ENCODE data around the gene LSG1.

LSG1 gene

DNA sequence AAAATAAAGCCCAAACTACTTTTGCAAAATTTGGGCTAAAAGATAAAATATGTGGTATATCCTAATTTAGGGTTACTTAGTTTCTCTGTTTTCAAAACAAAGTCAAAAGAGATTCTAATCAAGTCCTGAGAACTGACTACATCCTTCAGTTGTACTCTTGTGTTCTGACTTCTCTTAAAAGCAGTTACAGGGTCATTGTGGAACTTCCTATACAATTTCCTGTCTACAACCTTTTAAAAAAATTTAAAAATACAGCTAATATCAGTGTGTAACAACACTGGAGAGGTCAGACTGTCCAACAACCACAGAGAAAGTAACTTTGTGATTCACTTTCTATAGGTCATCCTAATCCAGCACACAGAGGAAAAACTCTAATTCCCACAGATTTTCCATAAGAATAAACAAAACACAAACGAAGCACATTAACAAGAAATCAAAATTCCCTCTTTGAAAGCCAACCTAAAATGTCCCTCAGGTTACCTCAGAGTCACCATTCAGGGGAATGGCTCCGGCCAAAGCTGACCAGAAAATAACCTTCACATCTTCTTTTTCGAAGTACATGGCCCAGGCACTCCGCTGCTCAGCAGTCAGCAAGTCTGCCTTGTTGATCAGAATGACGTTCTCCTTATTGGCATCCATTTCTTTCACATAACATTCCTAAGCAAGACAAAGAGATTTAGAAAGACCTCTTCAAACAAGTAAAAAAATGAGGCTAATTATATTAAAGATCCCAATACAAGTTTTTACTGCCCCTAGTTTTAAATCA is 13.3 kb downstream of the LSG1 start:
- no peaks in the 10 kb centered on the region for H3K9me2 ChIP-seq (replicated peaks; ENCODE audit: low read depth, low read length)
- no peaks in the 10 kb centered on the region; the same call in 1 of the 2 replicates for H3F3A ChIP-seq (ENCODE audit: low read depth)
- H3K9me3 ChIP-seq (ENCODE audit: insufficient read depth, low read depth, low read length), result no peaks in the 10 kb centered on the region
- no peak for TF ChIP-seq CTCF (conservative IDR thresholded peaks at IDR 0.05; ENCODE audit: low read length)
- TF ChIP-seq EZH2phosphoT487 (IDR thresholded peaks at IDR 0.05; ENCODE audit: borderline replicate concordance), result no peak
- H3K4me2 ChIP-seq (ENCODE audit: low read depth, low read length, poor library complexity, severe bottlenecking), result peak overlapping the region; percentile 51
- no peaks in the 10 kb centered on the region for H4K20me1 ChIP-seq (ENCODE audit: insufficient read depth, low read length, poor library complexity, severe bottlenecking)
- H3K4me1 ChIP-seq (ENCODE audit: insufficient read depth, low read length, poor library complexity, severe bottlenecking), result peaks cover 59% of the 10 kb centered on the region
- H3K79me2 ChIP-seq (ENCODE audit: insufficient read depth, low read length), result peaks cover 44% of the 10 kb centered on the region; the same call in 1 of the 2 replicates
- peak overlapping the region; percentile 39 for H3K4me3 ChIP-seq (ENCODE audit: low read length, poor library complexity, severe bottlenecking)
- peak overlapping the region; percentile 51 for H3K9ac ChIP-seq (ENCODE audit: low read depth, low read length, poor library complexity, severe bottlenecking)
- H2AFZ ChIP-seq (ENCODE audit: low read length), result no peak overlapping the region
- peaks cover 39% of the 10 kb centered on the region for H3K36me3 ChIP-seq (ENCODE audit: insufficient read depth, low read length)
- H3K27me3 ChIP-seq (ENCODE audit: insufficient read depth, low read length, poor library complexity, severe bottlenecking), result no peaks in the 10 kb centered on the region

DNA sequence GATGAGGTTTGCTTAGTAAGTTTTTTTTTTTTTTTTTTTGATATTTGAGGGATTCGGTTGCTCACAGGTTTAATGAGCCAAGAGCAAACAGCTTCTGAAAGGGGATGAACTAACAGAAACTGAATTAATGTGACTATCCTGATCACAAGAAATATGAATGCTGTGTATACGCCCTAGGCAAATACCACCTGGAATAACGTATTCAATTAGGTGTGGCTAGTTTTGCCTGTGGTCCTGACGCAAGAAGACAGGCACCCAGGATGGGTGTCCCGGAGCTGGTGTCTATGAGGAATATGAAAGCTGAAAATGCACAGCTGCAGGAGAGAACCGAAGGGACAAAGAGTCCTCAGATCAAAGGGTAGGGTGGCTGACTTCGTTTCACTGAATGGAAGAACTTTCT is 14.6 kb downstream of the LSG1 start:
- H3K9me2 ChIP-seq (replicated peaks; ENCODE audit: low read depth, low read length), result no peaks in the 10 kb centered on the region
- H3K4me3 ChIP-seq (ENCODE audit: low read length, poor library complexity, severe bottlenecking), result no peak overlapping the region
- no peaks in the 10 kb centered on the region for H3K27me3 ChIP-seq (ENCODE audit: insufficient read depth, low read length, poor library complexity, severe bottlenecking)
- no peaks in the 10 kb centered on the region for H3K9me3 ChIP-seq (ENCODE audit: insufficient read depth, low read depth, low read length)
- peaks cover 54% of the 10 kb centered on the region for H3K4me1 ChIP-seq (ENCODE audit: insufficient read depth, low read length, poor library complexity, severe bottlenecking)
- peak overlapping the region; percentile 51 for H3K4me2 ChIP-seq (ENCODE audit: low read depth, low read length, poor library complexity, severe bottlenecking)
- no peak overlapping the region for H2AFZ ChIP-seq (ENCODE audit: low read length)
- peaks cover 40% of the 10 kb centered on the region; the same call in 1 of the 2 replicates for H3K79me2 ChIP-seq (ENCODE audit: insufficient read depth, low read length)
- H3K9ac ChIP-seq (ENCODE audit: low read depth, low read length, poor library complexity, severe bottlenecking), result peak overlapping the region; percentile 51
- TF ChIP-seq EZH2phosphoT487 (IDR thresholded peaks at IDR 0.05; ENCODE audit: borderline replicate concordance) (no peak), CTCF (conservative IDR thresholded peaks at IDR 0.05; ENCODE audit: low read length) (no peak)
- H4K20me1 ChIP-seq (ENCODE audit: insufficient read depth, low read length, poor library complexity, severe bottlenecking), result no peaks in the 10 kb centered on the region
- no peaks in the 10 kb centered on the region; the same call in 1 of the 2 replicates for H3F3A ChIP-seq (ENCODE audit: low read depth)
- H3K36me3 ChIP-seq (ENCODE audit: insufficient read depth, low read length), result peaks cover 44% of the 10 kb centered on the region

- no peaks in the 10 kb centered on the region for H4K20me1 ChIP-seq (ENCODE audit: insufficient read depth, low read length, poor library complexity, severe bottlenecking)
- H3K9me3 ChIP-seq (ENCODE audit: insufficient read depth, low read depth, low read length), result no peaks in the 10 kb centered on the region
- no peaks in the 10 kb centered on the region for H3K9me2 ChIP-seq (replicated peaks; ENCODE audit: low read depth, low read length)
- TF ChIP-seq CTCF (conservative IDR thresholded peaks at IDR 0.05; ENCODE audit: low read length) (no peak), EZH2phosphoT487 (IDR thresholded peaks at IDR 0.05; ENCODE audit: borderline replicate concordance) (no peak)
- H3K36me3 ChIP-seq (ENCODE audit: insufficient read depth, low read length), result peaks cover 67% of the 10 kb centered on the region
- no peak overlapping the region for H3K4me3 ChIP-seq (ENCODE audit: low read length, poor library complexity, severe bottlenecking)
- H2AFZ ChIP-seq (ENCODE audit: low read length), result no peak overlapping the region
- peaks cover 25% of the 10 kb centered on the region; the same call in 1 of the 2 replicates for H3K79me2 ChIP-seq (ENCODE audit: insufficient read depth, low read length)
- no peaks in the 10 kb centered on the region for H3K27me3 ChIP-seq (ENCODE audit: insufficient read depth, low read length, poor library complexity, severe bottlenecking)
- no peak overlapping the region for H3K4me2 ChIP-seq (ENCODE audit: low read depth, low read length, poor library complexity, severe bottlenecking)
- no peak overlapping the region for H3K9ac ChIP-seq (ENCODE audit: low read depth, low read length, poor library complexity, severe bottlenecking)
- H3K4me1 ChIP-seq (ENCODE audit: insufficient read depth, low read length, poor library complexity, severe bottlenecking), result peaks cover 28% of the 10 kb centered on the region
- no peaks in the 10 kb centered on the region for H3F3A ChIP-seq (ENCODE audit: low read depth)
These were observed 17.5 kb downstream of the LSG1 start for GRCh38 chr3:194654443-194654842.

Data from Loucy (cell line).